Measurements from ENCODE around the gene CFAP43. TPM values are rescaled to one million over a fixed set of nuclear protein-coding genes. Genes with fewer than 3 reads are reported as not detected.

Gene CFAP43
- total and polyA plus RNA-seq, 2 donors (not counting 1 experiment from before 2014, with no cell fraction given): under 0.01 to 0.10 TPM

DNA sequence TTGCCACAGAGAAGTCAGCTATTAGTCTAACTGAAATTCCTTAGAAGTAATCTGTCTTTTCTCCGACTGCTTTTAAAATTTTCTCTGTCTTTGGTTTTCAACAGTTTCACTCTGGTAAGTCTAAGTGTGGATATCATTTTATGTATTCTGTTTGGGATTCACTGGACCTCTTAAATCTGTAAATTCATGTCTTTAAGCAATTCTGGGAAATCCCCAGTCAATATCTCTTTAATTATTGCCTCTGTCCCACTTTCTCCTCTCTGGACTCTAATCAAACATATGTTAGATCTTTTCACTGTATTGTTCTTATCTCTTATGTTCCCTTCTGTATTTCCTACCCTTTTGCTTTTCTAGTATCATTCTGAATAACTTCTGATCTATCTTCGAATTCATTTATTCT, 29.9 kb downstream of the CFAP43 start:
- no peak for DNase-seq (ENCODE audit: low read depth in 2 of 2)
- Histone ChIP-seq H3K36me3 (ENCODE audit: control insufficient read depth, insufficient read depth, low read length) (no peaks in the 10 kb centered on the region), H3K79me2 (ENCODE audit: control insufficient read depth, insufficient read depth, low read length) (no peaks in the 10 kb centered on the region), H4K20me1 (ENCODE audit: control insufficient read depth, extremely low read depth, insufficient read depth, low read length) (no peaks in the 10 kb centered on the region), H3K4me2 (ENCODE audit: extremely low read depth, insufficient read depth, low read length) (no peak overlapping the region), H3K4me3 (replicated peaks in 1 of 4; ENCODE audit: control extremely low read depth in 1 of 4, insufficient read depth in 1 of 4, low read depth in 3 of 4, low read length in 4 of 4) (no peak overlapping the region), H3K4me1 (ENCODE audit: control insufficient read depth, extremely low read depth, insufficient read depth, low read length) (no peaks in the 10 kb centered on the region), H3K27ac (ENCODE audit: insufficient read depth, low read length) (no peak overlapping the region), H3K9me3 (ENCODE audit: control insufficient read depth, insufficient read depth, low read depth, low read length) (no peaks in the 10 kb centered on the region), H3K27me3 (ENCODE audit: control insufficient read depth, insufficient read depth, low read length) (no peaks in the 10 kb centered on the region), H3K9ac (ENCODE audit: insufficient read depth, low read length) (no peak overlapping the region), H2AFZ (ENCODE audit: low read length) (no peak overlapping the region)
- TF ChIP-seq EZH2 (IDR thresholded peaks at IDR 0.05; ENCODE audit: low read length, missing control alignments): no peak
- TF ChIP-seq, protein P1, sequence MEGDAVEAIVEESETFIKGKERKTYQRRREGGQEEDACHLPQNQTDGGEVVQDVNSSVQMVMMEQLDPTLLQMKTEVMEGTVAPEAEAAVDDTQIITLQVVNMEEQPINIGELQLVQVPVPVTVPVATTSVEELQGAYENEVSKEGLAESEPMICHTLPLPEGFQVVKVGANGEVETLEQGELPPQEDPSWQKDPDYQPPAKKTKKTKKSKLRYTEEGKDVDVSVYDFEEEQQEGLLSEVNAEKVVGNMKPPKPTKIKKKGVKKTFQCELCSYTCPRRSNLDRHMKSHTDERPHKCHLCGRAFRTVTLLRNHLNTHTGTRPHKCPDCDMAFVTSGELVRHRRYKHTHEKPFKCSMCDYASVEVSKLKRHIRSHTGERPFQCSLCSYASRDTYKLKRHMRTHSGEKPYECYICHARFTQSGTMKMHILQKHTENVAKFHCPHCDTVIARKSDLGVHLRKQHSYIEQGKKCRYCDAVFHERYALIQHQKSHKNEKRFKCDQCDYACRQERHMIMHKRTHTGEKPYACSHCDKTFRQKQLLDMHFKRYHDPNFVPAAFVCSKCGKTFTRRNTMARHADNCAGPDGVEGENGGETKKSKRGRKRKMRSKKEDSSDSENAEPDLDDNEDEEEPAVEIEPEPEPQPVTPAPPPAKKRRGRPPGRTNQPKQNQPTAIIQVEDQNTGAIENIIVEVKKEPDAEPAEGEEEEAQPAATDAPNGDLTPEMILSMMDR (conservative IDR thresholded peaks at IDR 0.05 in 1 of 2, IDR thresholded peaks at IDR 0.05 in 1 of 2; ENCODE audit: low read depth in 1 of 2, low read length in 2 of 2): no peak

DNA sequence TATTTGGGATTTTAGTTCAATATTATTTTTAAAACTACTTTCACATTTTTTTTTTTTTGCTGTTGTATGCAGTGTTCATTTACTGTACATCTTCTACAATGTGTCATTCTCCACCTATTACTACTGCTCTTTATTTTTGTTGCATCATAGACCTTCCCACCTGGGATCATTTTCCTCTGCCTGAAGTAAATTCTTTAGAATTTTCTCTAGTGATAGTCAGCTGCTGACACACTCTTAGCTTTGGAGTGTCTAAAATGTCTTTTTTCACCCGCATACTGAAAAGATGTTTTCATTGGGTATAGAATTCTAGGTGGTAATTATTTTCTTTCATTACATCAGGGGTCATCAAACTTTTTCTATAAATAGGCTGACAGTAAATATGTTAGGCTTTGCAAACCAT, 30.5 kb downstream of the CFAP43 start:
- no peaks in the 10 kb centered on the region for H3K4me1 ChIP-seq (ENCODE audit: control insufficient read depth, extremely low read depth, insufficient read depth, low read length)
- TF ChIP-seq, protein P1 (conservative IDR thresholded peaks at IDR 0.05 in 1 of 2, IDR thresholded peaks at IDR 0.05 in 1 of 2; ENCODE audit: low read depth in 1 of 2, low read length in 2 of 2): no peak
- no peak for TF ChIP-seq EZH2 (IDR thresholded peaks at IDR 0.05; ENCODE audit: low read length, missing control alignments)
- no peaks in the 10 kb centered on the region for H3K79me2 ChIP-seq (ENCODE audit: control insufficient read depth, insufficient read depth, low read length)
- no peak overlapping the region for H3K4me2 ChIP-seq (ENCODE audit: extremely low read depth, insufficient read depth, low read length)
- H3K27me3 ChIP-seq (ENCODE audit: control insufficient read depth, insufficient read depth, low read length): no peaks in the 10 kb centered on the region
- H3K9ac ChIP-seq (ENCODE audit: insufficient read depth, low read length): no peak overlapping the region
- DNase-seq (ENCODE audit: low read depth in 2 of 2): no peak
- H4K20me1 ChIP-seq (ENCODE audit: control insufficient read depth, extremely low read depth, insufficient read depth, low read length): no peaks in the 10 kb centered on the region
- no peaks in the 10 kb centered on the region for H3K9me3 ChIP-seq (ENCODE audit: control insufficient read depth, insufficient read depth, low read depth, low read length)
- H3K27ac ChIP-seq (ENCODE audit: insufficient read depth, low read length): no peak overlapping the region
- H3K36me3 ChIP-seq (ENCODE audit: control insufficient read depth, insufficient read depth, low read length): no peaks in the 10 kb centered on the region
- H3K4me3 ChIP-seq (replicated peaks in 1 of 4; ENCODE audit: control extremely low read depth in 1 of 4, insufficient read depth in 1 of 4, low read depth in 3 of 4, low read length in 4 of 4): no peak overlapping the region
- no peak overlapping the region for H2AFZ ChIP-seq (ENCODE audit: low read length)

DNA sequence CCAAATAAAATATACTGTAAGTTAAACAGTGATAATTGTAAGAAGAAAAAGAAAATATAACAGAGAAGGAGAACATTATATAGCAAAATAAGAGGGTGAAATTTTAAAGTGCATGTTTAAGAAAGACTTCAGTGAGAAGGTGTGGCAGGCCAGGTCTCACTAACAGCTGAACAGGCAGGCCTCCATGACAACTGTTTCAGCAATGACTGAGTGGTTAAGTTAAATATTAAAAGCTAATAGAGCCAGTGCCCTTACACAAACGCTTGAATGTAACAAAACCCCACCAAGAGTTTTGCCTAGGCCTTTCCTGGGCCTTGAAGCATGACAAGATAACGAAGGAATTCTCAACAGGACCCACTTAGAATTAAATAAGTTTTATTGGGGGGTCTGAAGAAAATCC, 32.6 kb downstream of the CFAP43 start:
- Histone ChIP-seq H3K79me2 (ENCODE audit: control insufficient read depth, insufficient read depth, low read length) (no peaks in the 10 kb centered on the region), H3K27me3 (ENCODE audit: control insufficient read depth, insufficient read depth, low read length) (no peaks in the 10 kb centered on the region), H3K27ac (ENCODE audit: insufficient read depth, low read length) (no peak overlapping the region), H3K4me2 (ENCODE audit: extremely low read depth, insufficient read depth, low read length) (no peak overlapping the region), H3K9me3 (ENCODE audit: control insufficient read depth, insufficient read depth, low read depth, low read length) (no peaks in the 10 kb centered on the region), H3K4me3 (replicated peaks in 1 of 4; ENCODE audit: control extremely low read depth in 1 of 4, insufficient read depth in 1 of 4, low read depth in 3 of 4, low read length in 4 of 4) (no peak overlapping the region), H3K36me3 (ENCODE audit: control insufficient read depth, insufficient read depth, low read length) (no peaks in the 10 kb centered on the region), H3K4me1 (ENCODE audit: control insufficient read depth, extremely low read depth, insufficient read depth, low read length) (no peaks in the 10 kb centered on the region), H4K20me1 (ENCODE audit: control insufficient read depth, extremely low read depth, insufficient read depth, low read length) (no peaks in the 10 kb centered on the region), H3K9ac (ENCODE audit: insufficient read depth, low read length) (no peak overlapping the region), H2AFZ (ENCODE audit: low read length) (no peak overlapping the region)
- no peak for DNase-seq (ENCODE audit: low read depth in 2 of 2)
- TF ChIP-seq EZH2 (IDR thresholded peaks at IDR 0.05; ENCODE audit: low read length, missing control alignments): no peak
- TF ChIP-seq, protein P1 (conservative IDR thresholded peaks at IDR 0.05 in 1 of 2, IDR thresholded peaks at IDR 0.05 in 1 of 2; ENCODE audit: low read depth in 1 of 2, low read length in 2 of 2): no peak

Data from fibroblast of lung (primary cell).